Right lobe of liver (tissue), 4 donors: ENCODE measurements around the gene UXS1.

Experiments used
- POLR2A ChIP-seq: fragments of 450-650 bp; IDR thresholded peaks from one replicate; pipeline ENCODE4 v1.6.1; 2017; ENCODE audit warnings: antibody characterized with exemption, mild to moderate bottlenecking
- TF ChIP-seq, protein P1 (sequence below), 4 donors: fragments of 200-600 bp in 3 of 4; fragments of 450-650 bp in 1 of 4; IDR thresholded peaks; one replicate each; pipeline versions ENCODE4 v1.5.1 to v1.8.0; 2016 to 2022; ENCODE audit warnings: antibody characterized with exemption in 4 of 4, mild to moderate bottlenecking in 2 of 4
- donor health status: DM: no; HTN: no; CAD: no.
- donor health status: DM: no; HTN: no; CAD: no.
- donor health status: DM: no; HTN: yes; CAD: no.

DNA sequence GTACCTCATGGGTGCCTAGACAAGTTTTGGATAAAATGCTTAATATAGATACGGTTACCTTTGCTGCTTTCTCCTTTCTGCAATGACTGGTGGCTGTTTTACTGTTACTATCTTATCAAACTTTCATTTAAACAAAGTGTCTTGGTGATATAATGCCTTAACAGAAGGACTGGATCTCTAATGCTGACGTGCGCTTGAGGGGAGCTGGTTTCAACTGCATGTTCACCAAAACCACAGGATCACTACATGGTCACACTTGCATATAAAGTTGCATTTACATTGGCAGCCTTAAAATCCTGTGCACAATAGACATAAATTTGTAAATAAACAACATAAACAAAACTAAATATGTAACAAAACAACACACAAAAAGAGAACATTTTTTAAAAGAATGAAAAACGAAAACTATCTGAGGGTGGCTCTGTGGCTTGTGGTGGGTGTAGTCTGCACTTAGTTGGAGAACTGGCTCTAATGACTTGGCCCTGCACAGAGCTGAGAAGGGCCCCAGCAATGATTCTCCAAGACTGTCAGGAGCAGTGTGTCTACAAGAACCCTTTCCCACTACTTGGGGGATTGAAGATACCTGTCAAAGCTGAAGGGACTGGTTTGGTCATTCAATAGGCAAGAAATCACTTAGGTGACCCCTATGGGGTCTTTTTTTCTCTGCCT lies 135.5 kb downstream of the UXS1 start:
- TF ChIP-seq, protein P1, sequence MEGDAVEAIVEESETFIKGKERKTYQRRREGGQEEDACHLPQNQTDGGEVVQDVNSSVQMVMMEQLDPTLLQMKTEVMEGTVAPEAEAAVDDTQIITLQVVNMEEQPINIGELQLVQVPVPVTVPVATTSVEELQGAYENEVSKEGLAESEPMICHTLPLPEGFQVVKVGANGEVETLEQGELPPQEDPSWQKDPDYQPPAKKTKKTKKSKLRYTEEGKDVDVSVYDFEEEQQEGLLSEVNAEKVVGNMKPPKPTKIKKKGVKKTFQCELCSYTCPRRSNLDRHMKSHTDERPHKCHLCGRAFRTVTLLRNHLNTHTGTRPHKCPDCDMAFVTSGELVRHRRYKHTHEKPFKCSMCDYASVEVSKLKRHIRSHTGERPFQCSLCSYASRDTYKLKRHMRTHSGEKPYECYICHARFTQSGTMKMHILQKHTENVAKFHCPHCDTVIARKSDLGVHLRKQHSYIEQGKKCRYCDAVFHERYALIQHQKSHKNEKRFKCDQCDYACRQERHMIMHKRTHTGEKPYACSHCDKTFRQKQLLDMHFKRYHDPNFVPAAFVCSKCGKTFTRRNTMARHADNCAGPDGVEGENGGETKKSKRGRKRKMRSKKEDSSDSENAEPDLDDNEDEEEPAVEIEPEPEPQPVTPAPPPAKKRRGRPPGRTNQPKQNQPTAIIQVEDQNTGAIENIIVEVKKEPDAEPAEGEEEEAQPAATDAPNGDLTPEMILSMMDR (IDR thresholded peaks at IDR 0.05), result no peak
- no peak for TF ChIP-seq POLR2A
